Spinal cord (tissue), 10 donors: ENCODE measurements around the gene MRPS6. TPM values are rescaled to one million over a fixed set of nuclear protein-coding genes. Genes with fewer than 3 reads are reported as not detected.
A peak's percentile ranks its signal among the peaks of the same experiment; 100 is the strongest.

Experiments
- DNase-seq, 6 donors: peaks; one replicate each; pipeline versions ENCODE4 v3.0.0 to v3.0.0-alpha.2; 2013 to 2015; ENCODE audit warnings: low spot score in 6 of 6, low read depth in 4 of 6
- H3K27ac ChIP-seq: one replicate; pipeline ENCODE4 v1.5.1; 2013; ENCODE audit warnings: low read depth, low read length, control low read depth
- H3K27me3 ChIP-seq: one replicate; pipeline ENCODE4 v1.6.1; 2013; ENCODE audit warnings: low read length; ENCODE audit not compliant: control insufficient read depth, insufficient read depth
- H3K36me3 ChIP-seq: one replicate; pipeline ENCODE4 v1.6.1; 2013; ENCODE audit warnings: low read length; ENCODE audit not compliant: control insufficient read depth, insufficient read depth
- H3K4me1 ChIP-seq: one replicate; pipeline ENCODE4 v1.6.1; 2013; ENCODE audit warnings: low read length; ENCODE audit not compliant: control insufficient read depth, insufficient read depth
- H3K4me3 ChIP-seq: one replicate; pipeline ENCODE4 v1.5.1; 2013; ENCODE audit warnings: low read depth, low read length, control low read depth
- H3K9me3 ChIP-seq: one replicate; pipeline ENCODE4 v1.6.1; 2013; ENCODE audit warnings: low read length; ENCODE audit not compliant: control insufficient read depth, insufficient read depth
- WGBS: methylation state at CpG from one replicate; pipeline ENCODE4 v1.1.5; 2013; ENCODE audit warnings: missing lambda C conversion rate; ENCODE audit not compliant: insufficient coverage; 5-methylcytosine and 5-hydroxymethylcytosine counted together
- polyA plus RNA-seq, 2 donors: library from polyadenylated mRNA; unstranded; fragments of 120-200 nt; gene quantifications; one replicate each; pipeline ENCODE4 v1.2.1, GENCODE V29; 2013; ENCODE audit not compliant: insufficient read length in 2 of 2
- total RNA-seq, 2 donors: library from RNA; depleted of rRNA in 1 of 2; stranded (reverse); fragments of 120-200 nt in 1 of 2; fragments of >200 nt in 1 of 2; gene quantifications; one replicate each; pipeline versions ENCODE4 v1.2.3 to v1.2.4, GENCODE V29; 2013 to 2014
- donor health status: healthy.

MRPS6 gene
- total and polyA plus RNA-seq, 4 donors, result 30.5 to 111 (median 74.0) TPM

DNA sequence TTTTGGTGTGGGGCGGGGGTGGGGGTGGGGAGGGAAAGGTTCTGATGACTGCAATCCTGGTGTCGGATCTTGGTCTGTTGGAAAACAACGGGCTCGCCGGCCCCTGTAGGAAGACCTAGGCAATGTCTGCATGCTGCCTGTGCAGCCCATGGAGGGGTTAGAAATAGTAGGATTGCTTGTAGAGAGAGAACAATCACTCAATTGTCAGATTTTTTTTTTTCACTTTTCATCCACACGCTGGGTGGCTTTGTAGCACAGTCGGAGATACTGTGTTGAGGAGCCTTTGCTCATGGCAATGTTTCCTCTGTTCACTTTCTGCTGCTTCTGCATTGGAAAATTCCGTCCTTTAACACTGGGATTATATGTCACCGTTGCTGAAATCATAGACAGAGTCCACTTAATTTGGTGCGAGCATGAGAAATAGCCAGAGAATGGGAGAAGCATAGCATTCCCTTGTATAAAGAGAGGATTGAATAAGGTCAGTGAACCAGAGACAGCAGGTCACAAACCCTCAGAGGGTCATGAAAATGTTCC, 107.5 kb downstream of the MRPS6 start:
- WGBS, result 16% methylated on average over 10 of the region's 10 CpGs
- H3K4me1 ChIP-seq, result peaks cover 6% of the 10 kb centered on the region
- no peaks in the 10 kb centered on the region for H3K9me3 ChIP-seq
- peak overlapping the region; percentile 83 for H3K27ac ChIP-seq
- DNase-seq, result peak in 2 of 6 donors; percentile 66 to 80
- H3K27me3 ChIP-seq, result no peaks in the 10 kb centered on the region
- H3K36me3 ChIP-seq, result no peaks in the 10 kb centered on the region
- no peak overlapping the region for H3K4me3 ChIP-seq

DNA sequence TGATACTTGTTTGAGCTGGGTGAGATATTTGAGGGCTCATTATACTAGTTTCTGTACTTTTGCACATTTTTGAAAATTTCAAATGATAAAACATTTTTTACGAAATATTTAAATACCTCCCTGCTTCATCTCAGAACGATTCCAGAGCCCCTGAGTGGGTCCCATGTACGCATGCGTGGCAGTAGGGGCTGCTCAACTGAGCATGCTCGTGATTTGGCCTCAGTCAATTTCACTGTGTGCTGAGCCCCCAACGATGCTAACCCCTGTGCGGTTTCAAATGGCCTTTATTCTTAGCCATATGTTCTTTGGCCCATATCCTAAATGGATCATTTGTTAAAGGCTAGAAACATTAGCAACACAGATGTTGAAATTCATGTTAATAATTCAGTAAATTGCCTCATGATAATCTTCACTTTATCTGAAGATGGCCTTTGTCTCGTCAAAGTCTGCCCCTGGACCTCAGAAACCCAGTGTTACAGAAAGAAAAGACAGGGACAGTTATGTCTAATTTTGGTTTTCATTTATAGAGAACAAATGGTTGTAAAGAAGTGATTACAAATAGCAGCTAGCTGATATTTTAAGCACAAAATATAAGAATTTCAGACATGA, 108.2 kb downstream of the MRPS6 start:
- Histone ChIP-seq H3K27ac (peak overlapping the region; percentile 83), H3K4me3 (no peak overlapping the region), H3K4me1 (peaks cover 6% of the 10 kb centered on the region), H3K27me3 (no peaks in the 10 kb centered on the region), H3K9me3 (no peaks in the 10 kb centered on the region), H3K36me3 (no peaks in the 10 kb centered on the region)
- DNase-seq, result peak in 3 of 6 donors; percentile 53 to 95 (median 66)
- 53% methylated on average over 5 of the region's 8 CpGs for WGBS

DNA sequence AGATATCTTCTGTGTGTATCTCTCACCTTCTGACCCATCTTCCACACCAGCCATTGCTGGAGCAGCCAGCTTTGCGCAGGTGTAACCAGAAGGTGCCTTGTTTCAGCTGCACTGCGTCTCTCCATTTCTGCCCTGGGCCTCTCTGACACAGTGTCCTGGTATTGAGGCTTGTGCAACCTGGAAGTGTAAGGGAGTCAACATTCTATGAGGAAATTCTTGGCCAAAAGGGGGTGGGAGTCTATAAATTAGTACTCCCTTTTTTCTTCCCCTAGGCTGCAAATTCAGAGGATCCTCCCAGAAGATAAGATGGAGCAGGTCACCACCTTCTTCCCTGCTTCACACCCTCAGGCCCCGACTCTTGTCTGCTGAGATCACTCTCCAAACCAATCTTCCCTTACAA, 109.1 kb downstream of the MRPS6 start:
- Histone ChIP-seq H3K9me3 (no peaks in the 10 kb centered on the region), H3K27ac (no peak overlapping the region), H3K4me3 (no peak overlapping the region), H3K27me3 (no peaks in the 10 kb centered on the region), H3K4me1 (peaks cover 6% of the 10 kb centered on the region), H3K36me3 (no peaks in the 10 kb centered on the region)
- WGBS, result 94% methylated on average over 2 of the region's 3 CpGs
- DNase-seq, result no peak

DNA sequence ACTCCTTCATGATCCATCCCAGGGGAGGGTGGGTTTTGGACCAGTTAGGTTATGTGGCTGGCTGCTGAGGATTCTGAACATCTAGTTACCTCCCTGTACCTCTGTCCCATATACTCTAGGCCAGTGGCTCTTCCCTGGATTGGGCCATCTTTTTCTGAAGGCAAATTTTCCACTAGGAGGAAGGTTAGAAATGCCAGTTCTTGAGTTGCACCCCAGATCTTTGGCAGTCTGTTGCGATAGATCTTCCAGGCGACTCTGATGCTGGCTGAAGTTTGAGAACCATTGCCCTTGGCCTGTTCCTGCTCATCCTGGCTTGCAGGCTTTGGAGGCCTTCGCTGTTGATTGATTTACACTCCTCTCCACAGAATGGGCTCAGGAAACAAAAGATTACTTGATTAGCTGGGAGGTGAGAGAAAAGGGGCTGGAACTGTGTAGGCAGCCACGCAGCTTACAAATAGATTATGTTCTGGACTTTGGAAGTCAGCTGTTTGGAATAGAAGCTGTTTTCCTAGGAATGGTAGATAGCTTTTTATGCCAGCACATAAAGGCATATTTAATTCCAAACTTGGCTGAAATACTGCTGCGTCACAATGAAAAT, 110.1 kb downstream of the MRPS6 start:
- 60% methylated on average over 3 of the region's 5 CpGs for WGBS
- no peaks in the 10 kb centered on the region for H3K27me3 ChIP-seq
- H3K27ac ChIP-seq, result no peak overlapping the region
- no peaks in the 10 kb centered on the region for H3K9me3 ChIP-seq
- DNase-seq, result no peak
- peaks cover 6% of the 10 kb centered on the region for H3K4me1 ChIP-seq
- H3K4me3 ChIP-seq, result no peak overlapping the region
- H3K36me3 ChIP-seq, result no peaks in the 10 kb centered on the region

DNA sequence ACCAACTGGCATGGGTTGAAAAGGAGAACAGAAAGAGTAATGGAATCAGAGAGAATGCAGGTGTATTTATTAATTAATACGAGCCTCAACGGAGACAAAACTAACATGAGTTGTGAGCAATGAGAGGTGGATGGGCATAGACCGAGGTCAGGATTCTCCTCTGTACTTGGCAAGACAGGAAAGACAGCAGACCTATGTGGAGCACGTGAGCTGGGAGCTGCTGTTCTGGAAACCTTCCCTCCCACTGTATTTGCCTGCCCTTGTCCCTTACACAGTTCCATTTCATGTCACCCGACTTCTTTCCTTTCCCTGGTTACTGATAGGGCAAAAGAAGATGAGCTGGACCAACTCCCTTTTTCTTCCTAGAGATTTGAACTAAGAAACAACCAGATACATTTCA, 110.9 kb downstream of the MRPS6 start:
- Histone ChIP-seq H3K4me1 (peaks cover 4% of the 10 kb centered on the region), H3K4me3 (no peak overlapping the region), H3K36me3 (no peaks in the 10 kb centered on the region), H3K27me3 (no peaks in the 10 kb centered on the region), H3K27ac (no peak overlapping the region), H3K9me3 (no peaks in the 10 kb centered on the region)
- 72% methylated on average over 3 of the region's 5 CpGs for WGBS
- DNase-seq, result no peak

DNA sequence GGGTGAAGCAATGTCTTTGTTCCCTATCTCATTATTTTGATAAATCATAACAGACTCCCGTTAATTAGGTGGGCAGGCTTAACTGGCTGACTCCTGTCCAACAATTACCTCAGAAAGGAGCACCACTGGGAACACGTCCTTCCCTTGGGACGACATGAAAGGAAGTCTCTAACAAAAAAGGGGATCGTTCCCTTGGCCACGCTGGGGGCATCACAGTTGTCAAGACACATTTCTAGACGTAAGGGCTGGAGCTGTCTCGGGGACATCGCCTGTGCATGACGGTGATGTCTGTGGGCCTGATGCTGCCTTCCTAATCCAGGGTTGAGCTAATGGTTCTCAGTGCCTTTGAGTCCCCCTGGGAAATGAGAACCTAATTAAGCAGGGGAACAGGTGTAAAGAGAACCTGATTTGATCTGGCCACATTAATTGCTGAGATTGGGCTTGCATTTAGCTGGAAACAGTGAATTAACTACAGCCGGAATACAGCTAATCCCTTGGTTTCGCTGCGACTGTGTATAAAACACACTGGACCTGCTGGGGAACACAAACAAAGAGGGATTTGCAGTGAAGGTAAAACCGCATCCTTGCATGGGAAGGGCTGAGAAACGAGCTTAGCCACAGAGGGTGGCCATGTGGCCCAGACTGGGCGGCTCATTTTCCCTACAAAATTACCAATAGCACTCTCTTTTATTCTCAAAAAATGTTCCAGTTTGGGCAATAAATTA, 111.8 kb downstream of the MRPS6 start:
- Histone ChIP-seq H3K27me3 (no peaks in the 10 kb centered on the region), H3K27ac (no peak overlapping the region), H3K4me3 (no peak overlapping the region), H3K36me3 (no peaks in the 10 kb centered on the region), H3K9me3 (no peaks in the 10 kb centered on the region), H3K4me1 (peaks cover 3% of the 10 kb centered on the region)
- DNase-seq, result peak in 2 of 6 donors; percentile 32
- WGBS, result 56% methylated on average over 10 of the region's 15 CpGs

DNA sequence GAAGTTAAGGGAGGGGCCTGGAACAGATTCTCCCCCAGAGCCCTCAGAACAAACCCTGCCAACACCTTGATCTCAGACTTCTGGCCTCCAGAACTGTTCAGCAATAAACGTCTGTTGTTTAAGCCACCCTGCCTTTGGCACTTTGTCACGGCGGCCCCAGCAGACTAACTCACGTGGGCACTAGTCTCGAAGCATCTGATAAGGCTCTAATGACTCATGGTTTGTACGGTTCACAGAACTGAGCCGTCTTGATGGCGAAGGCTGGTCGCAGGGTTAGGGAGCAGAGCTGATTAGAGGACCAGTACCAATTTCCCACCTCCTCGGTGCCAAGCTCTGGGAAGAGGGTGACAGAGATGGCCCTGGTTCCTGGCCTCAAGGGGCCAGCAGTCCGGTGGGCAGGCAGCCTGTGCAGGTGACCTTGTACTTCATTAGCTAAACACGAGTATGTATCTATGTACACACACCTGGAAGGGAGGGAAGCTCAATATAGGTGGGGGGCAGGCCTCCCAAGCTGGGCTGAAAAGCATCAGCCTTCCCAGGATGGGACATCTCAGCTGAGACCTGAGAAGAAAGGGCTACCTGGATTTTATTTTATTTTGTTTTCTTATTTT, 112.8 kb downstream of the MRPS6 start:
- no peaks in the 10 kb centered on the region for H3K9me3 ChIP-seq
- no peaks in the 10 kb centered on the region for H3K27me3 ChIP-seq
- DNase-seq, result no peak
- no peak overlapping the region for H3K27ac ChIP-seq
- no peaks in the 10 kb centered on the region for H3K36me3 ChIP-seq
- no peak overlapping the region for H3K4me3 ChIP-seq
- H3K4me1 ChIP-seq, result peaks cover 3% of the 10 kb centered on the region
- 86% methylated on average over 10 of the region's 12 CpGs for WGBS

DNA sequence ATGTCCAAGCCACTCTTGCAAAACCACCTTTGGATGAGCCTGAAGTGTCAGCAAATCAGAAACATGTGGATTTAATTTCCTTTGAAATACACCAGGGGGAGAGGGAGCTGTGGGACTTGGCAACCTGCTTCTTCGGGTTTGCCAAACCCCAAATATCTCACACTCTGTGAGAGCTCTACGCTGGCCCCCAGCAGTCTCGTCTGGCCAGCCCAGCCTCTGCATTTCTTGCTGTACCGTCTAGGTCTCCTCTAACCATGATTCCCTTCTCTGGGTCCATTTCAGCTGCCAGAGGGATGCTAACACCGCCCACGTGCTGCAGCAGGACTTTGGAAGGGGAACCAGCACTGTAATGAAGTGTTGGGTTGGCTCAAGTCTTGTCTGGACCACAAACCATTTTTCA, 114.6 kb downstream of the MRPS6 start:
- Histone ChIP-seq H3K27me3 (no peaks in the 10 kb centered on the region), H3K4me3 (no peak overlapping the region), H3K9me3 (no peaks in the 10 kb centered on the region), H3K27ac (no peak overlapping the region), H3K36me3 (no peaks in the 10 kb centered on the region), H3K4me1 (no peaks in the 10 kb centered on the region)
- peak in 1 of 6 donors; percentile 19 for DNase-seq
- 96% methylated on average over 4 of the region's 6 CpGs for WGBS

DNA sequence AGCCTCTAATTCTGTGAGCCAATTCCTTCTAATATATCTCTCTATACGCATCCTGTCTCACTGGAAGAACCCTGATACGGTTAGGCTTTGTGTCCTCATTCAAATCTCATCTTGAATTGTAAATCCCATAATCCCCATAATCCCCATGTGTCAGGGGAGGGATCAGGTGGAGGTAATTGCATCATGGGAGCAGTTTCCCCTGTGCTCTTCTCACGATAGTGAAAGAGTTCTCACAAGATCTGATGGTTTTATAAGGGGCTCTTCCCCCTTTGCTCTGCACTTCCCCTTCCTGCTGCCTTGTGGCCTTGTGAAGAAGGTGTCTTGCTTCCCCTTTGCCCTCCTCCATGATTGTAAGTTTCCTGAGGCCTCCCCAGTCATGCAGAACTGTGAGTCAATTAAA, 116.1 kb downstream of the MRPS6 start:
- no peak for DNase-seq
- no peaks in the 10 kb centered on the region for H3K9me3 ChIP-seq
- no peaks in the 10 kb centered on the region for H3K36me3 ChIP-seq
- no CpG with 5 or more reads among the region's 3 CpGs for WGBS
- no peaks in the 10 kb centered on the region for H3K27me3 ChIP-seq
- H3K4me1 ChIP-seq, result no peaks in the 10 kb centered on the region
- no peak overlapping the region for H3K27ac ChIP-seq
- H3K4me3 ChIP-seq, result no peak overlapping the region
